HCT116 (cell line): ENCODE measurements around the gene IGF2BP3.

ENCODE experiments used
- ATF3 ChIP-seq: IDR thresholded peaks from 2 replicates; pipeline ENCODE4 v1.6.1; 2012
- CBX3 ChIP-seq: IDR thresholded peaks from 2 replicates; pipeline ENCODE4 v1.6.1; 2012; ENCODE audit warnings: low read depth
- CEBPB ChIP-seq: IDR thresholded peaks from 2 replicates; pipeline ENCODE4 v1.6.1; 2012; ENCODE audit warnings: low read depth
- EZH2 ChIP-seq: fragments of 200-600 bp; sonication (generic); IDR thresholded peaks from 2 replicates; pipeline ENCODE4 v1.6.1; 2017; ENCODE audit warnings: antibody characterized with exemption, mixed run types
- EZH2phosphoT487 ChIP-seq: fragments of 200-600 bp; IDR thresholded peaks from 2 replicates; pipeline ENCODE4 v1.6.1; 2018; ENCODE audit warnings: antibody characterized with exemption, borderline replicate concordance
- FOSL1 ChIP-seq: IDR thresholded peaks from 2 replicates; pipeline ENCODE4 v1.6.1; 2012; ENCODE audit warnings: low read depth
- JUND ChIP-seq: IDR thresholded peaks from 2 replicates; pipeline ENCODE4 v1.6.1; 2012
- POLR2A ChIP-seq: IDR thresholded peaks from 2 replicates; pipeline ENCODE4 v1.7.0; 2011; ENCODE audit warnings: borderline replicate concordance; ENCODE audit not compliant: insufficient read depth, insufficient read length; ENCODE audit errors: extremely low read depth
- POLR2AphosphoS5 ChIP-seq: IDR thresholded peaks from 2 replicates; pipeline ENCODE4 v1.6.1; 2011; ENCODE audit warnings: mild to moderate bottlenecking, low read depth, low read length, moderate library complexity
- RAD21 ChIP-seq: IDR thresholded peaks from 2 replicates; pipeline ENCODE4 v1.6.1; 2012; ENCODE audit warnings: low read depth, mild to moderate bottlenecking
- SP1 ChIP-seq: IDR thresholded peaks from 2 replicates; pipeline ENCODE4 v1.6.1; 2012; ENCODE audit warnings: low read depth
- YY1 ChIP-seq: IDR thresholded peaks from 2 replicates; pipeline ENCODE4 v1.6.1; 2011; ENCODE audit warnings: low read length, low read depth, moderate library complexity, mild to moderate bottlenecking; ENCODE audit not compliant: insufficient replicate concordance; ENCODE audit errors: extremely low read depth
- ZBTB33 ChIP-seq: IDR thresholded peaks from 2 replicates; pipeline ENCODE4 v1.6.1; 2011; ENCODE audit warnings: mild to moderate bottlenecking, low read length, moderate library complexity; ENCODE audit not compliant: insufficient replicate concordance; ENCODE audit errors: extremely low read depth
- TF ChIP-seq, protein P1 (sequence below), 3 experiments: fragments of 200-600 bp in 1 of 3; sonication (generic) in 1 of 3; IDR thresholded peaks in 2 of 3; conservative IDR thresholded peaks in 1 of 3; 2 replicates each; pipeline ENCODE4 v1.5.1; 2012 to 2017; ENCODE audit warnings: low read depth in 2 of 3, low read length in 2 of 3, antibody characterized with exemption in 1 of 3, borderline replicate concordance in 1 of 3, control low read depth in 1 of 3, mild to moderate bottlenecking in 1 of 3, mixed read lengths in 1 of 3, mixed run types in 1 of 3, moderate library complexity in 1 of 3; ENCODE audit not compliant: insufficient read depth in 1 of 3

DNA sequence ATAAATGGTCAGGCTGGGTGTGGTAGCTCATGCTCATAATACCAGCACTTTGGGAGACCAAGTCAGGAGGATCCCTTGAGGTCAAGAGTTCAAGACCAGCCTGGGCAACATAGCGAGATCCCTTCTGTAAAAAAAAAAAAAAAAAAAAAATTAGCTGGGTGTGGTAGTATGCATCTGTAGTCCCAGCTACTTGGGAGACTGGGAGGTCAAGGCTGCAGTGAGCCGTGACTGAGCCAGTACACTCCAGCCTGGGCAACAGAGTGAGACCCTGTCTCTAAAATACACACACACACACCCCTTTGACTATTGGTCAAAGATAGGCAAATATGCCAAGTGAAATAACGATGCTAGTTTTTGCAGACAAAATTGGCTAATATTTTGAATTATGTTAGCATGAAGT lies 80.6 kb downstream of the IGF2BP3 start:
- TF ChIP-seq POLR2A, result no peak
- TF ChIP-seq YY1, result no peak
- TF ChIP-seq SP1, result no peak
- no peak for TF ChIP-seq EZH2phosphoT487
- no peak for TF ChIP-seq CBX3
- TF ChIP-seq, protein P1, sequence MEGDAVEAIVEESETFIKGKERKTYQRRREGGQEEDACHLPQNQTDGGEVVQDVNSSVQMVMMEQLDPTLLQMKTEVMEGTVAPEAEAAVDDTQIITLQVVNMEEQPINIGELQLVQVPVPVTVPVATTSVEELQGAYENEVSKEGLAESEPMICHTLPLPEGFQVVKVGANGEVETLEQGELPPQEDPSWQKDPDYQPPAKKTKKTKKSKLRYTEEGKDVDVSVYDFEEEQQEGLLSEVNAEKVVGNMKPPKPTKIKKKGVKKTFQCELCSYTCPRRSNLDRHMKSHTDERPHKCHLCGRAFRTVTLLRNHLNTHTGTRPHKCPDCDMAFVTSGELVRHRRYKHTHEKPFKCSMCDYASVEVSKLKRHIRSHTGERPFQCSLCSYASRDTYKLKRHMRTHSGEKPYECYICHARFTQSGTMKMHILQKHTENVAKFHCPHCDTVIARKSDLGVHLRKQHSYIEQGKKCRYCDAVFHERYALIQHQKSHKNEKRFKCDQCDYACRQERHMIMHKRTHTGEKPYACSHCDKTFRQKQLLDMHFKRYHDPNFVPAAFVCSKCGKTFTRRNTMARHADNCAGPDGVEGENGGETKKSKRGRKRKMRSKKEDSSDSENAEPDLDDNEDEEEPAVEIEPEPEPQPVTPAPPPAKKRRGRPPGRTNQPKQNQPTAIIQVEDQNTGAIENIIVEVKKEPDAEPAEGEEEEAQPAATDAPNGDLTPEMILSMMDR (IDR thresholded peaks at IDR 0.05 in 2 of 3, conservative IDR thresholded peaks at IDR 0.05 in 1 of 3; ENCODE audit: borderline replicate concordance in 1 of 3, insufficient read depth in 1 of 3, low read depth in 2 of 3, low read length in 2 of 3), result no peak
- no peak for TF ChIP-seq CEBPB
- no peak for TF ChIP-seq FOSL1
- no peak for TF ChIP-seq JUND
- TF ChIP-seq EZH2, result no peak
- TF ChIP-seq POLR2AphosphoS5, result no peak
- no peak for TF ChIP-seq ATF3
- TF ChIP-seq ZBTB33, result no peak
- TF ChIP-seq RAD21, result no peak
